Head of caudate nucleus (tissue), 42 donors: ENCODE data around the gene VCL.
"Not testable (repeated sequence)": the region's sequence is repeated elsewhere in the genome, so short reads cannot be mapped to it uniquely, and the experiment has no call there.

Experiments used
- DNase-seq, 42 donors: peaks; one replicate each; pipeline versions ENCODE4 v3.0.0 to v3.0.0-alpha.2; 2020 to 2021; ENCODE audit warnings: mixed read lengths in 7 of 42
- intact Hi-C: fragments of 100-400 bp; cut with DNase I; formaldehyde crosslinking; loops from one replicate; pipeline ENCODE4 v1.15.0; 2022

The VCL gene

GRCh38 chr10:73998929-73999691 lies 1.2 kb downstream of the VCL start:
- intact Hi-C loops = no loop called here
- peak in 41 of 42 donors; percentile 22 to 83 (median 60) for DNase-seq

- no peak for DNase-seq
- intact Hi-C loops = no loop called here
These were observed 1.8 kb downstream of the VCL start for GRCh38 chr10:73999703-74000102.

GRCh38 chr10:74000244-74000643 lies 2.3 kb downstream of the VCL start:
- intact Hi-C loops = not testable (repeated sequence)

GRCh38 chr10:74000892-74001669 lies 3.2 kb downstream of the VCL start:
- intact Hi-C loops = no loop called here
- DNase-seq = no peak

More at GRCh38 chr10:74000244-74000643, 2.3 kb downstream of the VCL start:
- not testable (repeated sequence) for DNase-seq

- DNase-seq = no peak
- intact Hi-C loops = no loop called here
These were observed 8.4 kb downstream of the VCL start for GRCh38 chr10:74006269-74006668.

GRCh38 chr10:74008212-74008731 lies 10.4 kb downstream of the VCL start:
- intact Hi-C loops = no loop called here
- DNase-seq = no peak

- no peak for DNase-seq
- intact Hi-C loops = no loop called here
These were observed 13.1 kb downstream of the VCL start for GRCh38 chr10:74011017-74011416.

- DNase-seq = peak in 7 of 42 donors; percentile 5 to 64 (median 30)
- intact Hi-C loops = no loop called here
These were observed 13.9 kb downstream of the VCL start for GRCh38 chr10:74011770-74012169.

GRCh38 chr10:74012480-74012879 lies 14.6 kb downstream of the VCL start:
- intact Hi-C loops = no loop called here

GRCh38 chr10:74013004-74013403 lies 15.1 kb downstream of the VCL start:
- no peak for DNase-seq
- intact Hi-C loops = no loop called here

More at GRCh38 chr10:74012480-74012879, 14.6 kb downstream of the VCL start:
- no peak for DNase-seq

- DNase-seq, intact Hi-C loops: not testable (repeated sequence)
These were observed 16.7 kb downstream of the VCL start for GRCh38 chr10:74014574-74014973.

- DNase-seq = no peak
- intact Hi-C loops = no loop called here
These were observed 20.3 kb downstream of the VCL start for GRCh38 chr10:74018241-74018640.

- intact Hi-C loops = no loop called here
These were observed 23.5 kb downstream of the VCL start for GRCh38 chr10:74021248-74022055.

GRCh38 chr10:74022926-74023629 lies 25.2 kb downstream of the VCL start:
- intact Hi-C loops = no loop called here
- DNase-seq = no peak

More at GRCh38 chr10:74021248-74022055, 23.5 kb downstream of the VCL start:
- no peak for DNase-seq

- intact Hi-C loops = no loop called here
- DNase-seq = no peak
These were observed 26.7 kb downstream of the VCL start for GRCh38 chr10:74024600-74024999.

GRCh38 chr10:74025380-74025978 lies 27.6 kb downstream of the VCL start:
- peak in 3 of 42 donors; percentile 3 to 41 (median 19) for DNase-seq
- intact Hi-C loops = no loop called here

GRCh38 chr10:74026428-74027015 lies 28.6 kb downstream of the VCL start:
- intact Hi-C loops = no loop called here
- no peak for DNase-seq

- intact Hi-C loops = no loop called here
- DNase-seq = no peak
These were observed 29.8 kb downstream of the VCL start for GRCh38 chr10:74027702-74028101.
